ENCODE results near the gene ARHGAP21.

GRCh38 chr10:24542314-24543270, 181.1 kb downstream of the ARHGAP21 start:
- TF ChIP-seq EZH2phosphoT487 (IDR thresholded peaks at IDR 0.05; ENCODE audit: borderline replicate concordance, low read length) (no peak), CTCF (conservative IDR thresholded peaks at IDR 0.05; ENCODE audit: low read depth, low read length) (no peak)
